Neural cell (in vitro differentiated cells): ENCODE results near the gene PSRC1. TPM values are rescaled to one million over a fixed set of nuclear protein-coding genes. Genes with fewer than 3 reads are reported as not detected.

Experiments
- H2AFZ ChIP-seq: fragments of 200-600, 300-800 bp; sonication (generic), shearing (Covaris generic); 2 replicates; pipeline ENCODE4 v1.6.0; 2014; ENCODE audit warnings: low read depth, mild to moderate bottlenecking, antibody characterized with exemption, low read length, moderate library complexity
- H3F3A ChIP-seq: fragments of 200-600 bp; shearing (Covaris generic); 2 replicates; pipeline ENCODE4 v1.6.1; 2016; ENCODE audit warnings: mild to moderate bottlenecking, moderate library complexity, mixed read lengths, antibody characterized with exemption, low read length; ENCODE audit not compliant: insufficient read depth, poor library complexity, severe bottlenecking
- H3K27ac ChIP-seq: fragments of 200-600, 300-800 bp; sonication (generic), shearing (Covaris generic); 2 replicates; pipeline ENCODE4 v1.5.1; 2014; ENCODE audit warnings: mild to moderate bottlenecking, low read length, moderate library complexity
- H3K27me3 ChIP-seq: fragments of 300-800, 200-600 bp; sonication (generic), shearing (Covaris generic); 2 replicates; pipeline ENCODE4 v1.6.0; 2014; ENCODE audit warnings: mild to moderate bottlenecking, low read depth, low read length, moderate library complexity; ENCODE audit not compliant: insufficient read depth
- H3K36me3 ChIP-seq: fragments of 300-800, 200-600 bp; sonication (generic), shearing (Covaris generic); 2 replicates; pipeline ENCODE4 v1.5.1; 2014; ENCODE audit warnings: mild to moderate bottlenecking, antibody characterized with exemption, low read length, moderate library complexity; ENCODE audit not compliant: insufficient read depth
- H3K4me2 ChIP-seq: fragments of 300-800, 200-600 bp; sonication (generic), shearing (Covaris generic); 2 replicates; pipeline ENCODE4 v1.6.0; 2014; ENCODE audit warnings: mild to moderate bottlenecking, low read length
- H3K4me3 ChIP-seq: fragments of 300-800, 200-600 bp; sonication (generic), shearing (Covaris generic); 2 replicates; pipeline ENCODE4 v1.5.1; 2014; ENCODE audit warnings: mild to moderate bottlenecking, low read length, moderate library complexity
- H3K79me2 ChIP-seq: fragments of 200-600 bp; shearing (Covaris generic); replicated peaks from 2 replicates; pipeline ENCODE4 v1.6.0; 2014; ENCODE audit warnings: mild to moderate bottlenecking, low read length, moderate library complexity; ENCODE audit not compliant: insufficient read depth
- H3K9ac ChIP-seq: fragments of 300-800, 200-600 bp; sonication (generic), shearing (Covaris generic); 2 replicates; pipeline ENCODE4 v1.6.1; 2016; ENCODE audit warnings: mild to moderate bottlenecking, low read length, mixed read lengths
- H3K9me2 ChIP-seq: fragments of 200-600 bp; shearing (Covaris generic); 2 replicates; pipeline ENCODE4 v1.6.1; 2016; ENCODE audit warnings: mild to moderate bottlenecking, low read length, mixed read lengths; ENCODE audit not compliant: insufficient read depth
- H3K9me3 ChIP-seq: fragments of 200-600, 300-800 bp; sonication (generic), shearing (Covaris generic); 2 replicates; pipeline ENCODE4 v1.6.1; 2016; ENCODE audit warnings: mild to moderate bottlenecking, mixed run types, low read length, moderate library complexity, mixed read lengths
- H4K20me1 ChIP-seq: fragments of 200-600 bp; shearing (Covaris generic); 2 replicates; pipeline ENCODE4 v1.6.1; 2016; ENCODE audit warnings: mild to moderate bottlenecking, mixed run types; ENCODE audit not compliant: insufficient read depth
- EP300 ChIP-seq: fragments of 450-650 bp; conservative IDR thresholded peaks from 2 replicates; pipeline ENCODE4 v1.6.1; 2014; ENCODE audit warnings: antibody characterized with exemption, mild to moderate bottlenecking, moderate library complexity; ENCODE audit not compliant: poor library complexity, severe bottlenecking
- EZH2 ChIP-seq: fragments of 200-600, 300-800 bp; shearing (Covaris generic), sonication (generic); IDR thresholded peaks from 2 replicates; pipeline ENCODE4 v1.6.1; 2014; ENCODE audit warnings: antibody characterized with exemption, low read length, borderline replicate concordance, mild to moderate bottlenecking; ENCODE audit not compliant: insufficient read depth, poor library complexity, severe bottlenecking
- MXI1 ChIP-seq: fragments of 450-650 bp; conservative IDR thresholded peaks from 2 replicates; pipeline ENCODE4 v1.6.1; 2014; ENCODE audit warnings: antibody characterized with exemption, mild to moderate bottlenecking; ENCODE audit not compliant: poor library complexity, severe bottlenecking
- POLR2AphosphoS5 ChIP-seq: IDR thresholded peaks from 2 replicates; pipeline ENCODE4 v1.6.1; 2012
- RAD21 ChIP-seq: fragments of 450-650 bp; conservative IDR thresholded peaks from 2 replicates; pipeline ENCODE4 v1.6.1; 2014; ENCODE audit warnings: antibody characterized with exemption, mild to moderate bottlenecking, moderate library complexity
- SMC3 ChIP-seq: fragments of 450-650 bp; conservative IDR thresholded peaks from 2 replicates; pipeline ENCODE4 v1.6.1; 2014; ENCODE audit warnings: antibody characterized with exemption, mild to moderate bottlenecking, moderate library complexity; ENCODE audit not compliant: poor library complexity
- TAF1 ChIP-seq: IDR thresholded peaks from 2 replicates; pipeline ENCODE4 v1.6.1; 2012; ENCODE audit warnings: low read depth
- polyA plus RNA-seq: library from polyadenylated mRNA; depleted of rRNA; stranded (reverse); fragments of >200 nt; gene quantifications from 2 replicates; pipeline ENCODE4 v1.2.3, GENCODE V29; 2014
- TF ChIP-seq, protein P1 (sequence below): fragments of 450-650 bp; IDR thresholded peaks from 2 replicates; pipeline ENCODE4 v1.5.1; 2014; ENCODE audit warnings: antibody characterized with exemption, mild to moderate bottlenecking, moderate library complexity; ENCODE audit not compliant: poor library complexity, severe bottlenecking
- TF ChIP-seq, protein P2 (sequence below): IDR thresholded peaks from 2 replicates; pipeline ENCODE4 v1.6.1; 2012; ENCODE audit warnings: borderline replicate concordance

PSRC1 gene
- polyA plus RNA-seq, 1 donor from 2014 or later, result 5.4 TPM

DNA sequence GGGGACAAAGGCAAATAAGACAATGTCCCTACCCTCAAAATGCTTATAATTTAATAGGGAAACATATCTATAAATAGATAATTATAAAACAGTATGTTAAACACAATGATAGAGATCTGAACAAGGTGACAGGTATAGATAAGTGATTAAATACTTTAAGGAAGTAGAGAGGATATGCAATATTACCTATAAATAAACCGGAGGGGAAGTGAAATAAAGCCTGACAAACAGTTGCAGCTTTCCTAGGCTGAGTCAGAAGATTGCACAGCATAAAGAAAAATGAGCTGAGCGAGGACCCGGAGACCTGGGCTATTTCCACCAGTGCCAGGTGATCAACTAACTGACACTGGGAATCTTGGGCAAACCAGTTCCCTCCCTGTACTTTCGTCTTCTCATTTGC lies 11.5 kb upstream of the PSRC1 start:
- H3K27me3 ChIP-seq, result no peaks in the 10 kb centered on the region
- H2AFZ ChIP-seq, result no peak overlapping the region
- no peaks in the 10 kb centered on the region for H3K79me2 ChIP-seq
- no peak overlapping the region for H3K9ac ChIP-seq
- no peaks in the 10 kb centered on the region for H4K20me1 ChIP-seq
- H3K4me2 ChIP-seq, result no peak overlapping the region
- no peak for TF ChIP-seq SMC3
- no peak for TF ChIP-seq POLR2AphosphoS5
- TF ChIP-seq, protein P1, sequence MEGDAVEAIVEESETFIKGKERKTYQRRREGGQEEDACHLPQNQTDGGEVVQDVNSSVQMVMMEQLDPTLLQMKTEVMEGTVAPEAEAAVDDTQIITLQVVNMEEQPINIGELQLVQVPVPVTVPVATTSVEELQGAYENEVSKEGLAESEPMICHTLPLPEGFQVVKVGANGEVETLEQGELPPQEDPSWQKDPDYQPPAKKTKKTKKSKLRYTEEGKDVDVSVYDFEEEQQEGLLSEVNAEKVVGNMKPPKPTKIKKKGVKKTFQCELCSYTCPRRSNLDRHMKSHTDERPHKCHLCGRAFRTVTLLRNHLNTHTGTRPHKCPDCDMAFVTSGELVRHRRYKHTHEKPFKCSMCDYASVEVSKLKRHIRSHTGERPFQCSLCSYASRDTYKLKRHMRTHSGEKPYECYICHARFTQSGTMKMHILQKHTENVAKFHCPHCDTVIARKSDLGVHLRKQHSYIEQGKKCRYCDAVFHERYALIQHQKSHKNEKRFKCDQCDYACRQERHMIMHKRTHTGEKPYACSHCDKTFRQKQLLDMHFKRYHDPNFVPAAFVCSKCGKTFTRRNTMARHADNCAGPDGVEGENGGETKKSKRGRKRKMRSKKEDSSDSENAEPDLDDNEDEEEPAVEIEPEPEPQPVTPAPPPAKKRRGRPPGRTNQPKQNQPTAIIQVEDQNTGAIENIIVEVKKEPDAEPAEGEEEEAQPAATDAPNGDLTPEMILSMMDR, result no peak
- TF ChIP-seq EZH2, result no peak
- TF ChIP-seq MXI1, result no peak
- no peak for TF ChIP-seq RAD21
- TF ChIP-seq, protein P2, sequence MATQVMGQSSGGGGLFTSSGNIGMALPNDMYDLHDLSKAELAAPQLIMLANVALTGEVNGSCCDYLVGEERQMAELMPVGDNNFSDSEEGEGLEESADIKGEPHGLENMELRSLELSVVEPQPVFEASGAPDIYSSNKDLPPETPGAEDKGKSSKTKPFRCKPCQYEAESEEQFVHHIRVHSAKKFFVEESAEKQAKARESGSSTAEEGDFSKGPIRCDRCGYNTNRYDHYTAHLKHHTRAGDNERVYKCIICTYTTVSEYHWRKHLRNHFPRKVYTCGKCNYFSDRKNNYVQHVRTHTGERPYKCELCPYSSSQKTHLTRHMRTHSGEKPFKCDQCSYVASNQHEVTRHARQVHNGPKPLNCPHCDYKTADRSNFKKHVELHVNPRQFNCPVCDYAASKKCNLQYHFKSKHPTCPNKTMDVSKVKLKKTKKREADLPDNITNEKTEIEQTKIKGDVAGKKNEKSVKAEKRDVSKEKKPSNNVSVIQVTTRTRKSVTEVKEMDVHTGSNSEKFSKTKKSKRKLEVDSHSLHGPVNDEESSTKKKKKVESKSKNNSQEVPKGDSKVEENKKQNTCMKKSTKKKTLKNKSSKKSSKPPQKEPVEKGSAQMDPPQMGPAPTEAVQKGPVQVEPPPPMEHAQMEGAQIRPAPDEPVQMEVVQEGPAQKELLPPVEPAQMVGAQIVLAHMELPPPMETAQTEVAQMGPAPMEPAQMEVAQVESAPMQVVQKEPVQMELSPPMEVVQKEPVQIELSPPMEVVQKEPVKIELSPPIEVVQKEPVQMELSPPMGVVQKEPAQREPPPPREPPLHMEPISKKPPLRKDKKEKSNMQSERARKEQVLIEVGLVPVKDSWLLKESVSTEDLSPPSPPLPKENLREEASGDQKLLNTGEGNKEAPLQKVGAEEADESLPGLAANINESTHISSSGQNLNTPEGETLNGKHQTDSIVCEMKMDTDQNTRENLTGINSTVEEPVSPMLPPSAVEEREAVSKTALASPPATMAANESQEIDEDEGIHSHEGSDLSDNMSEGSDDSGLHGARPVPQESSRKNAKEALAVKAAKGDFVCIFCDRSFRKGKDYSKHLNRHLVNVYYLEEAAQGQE, result no peak
- no peak for TF ChIP-seq TAF1
- no peak for TF ChIP-seq EP300
- no peak overlapping the region for H3K4me3 ChIP-seq
- H3F3A ChIP-seq, result no peaks in the 10 kb centered on the region
- H3K9me3 ChIP-seq, result no peaks in the 10 kb centered on the region
- no peaks in the 10 kb centered on the region for H3K9me2 ChIP-seq
- no peak overlapping the region for H3K27ac ChIP-seq
- H3K36me3 ChIP-seq, result no peaks in the 10 kb centered on the region

DNA sequence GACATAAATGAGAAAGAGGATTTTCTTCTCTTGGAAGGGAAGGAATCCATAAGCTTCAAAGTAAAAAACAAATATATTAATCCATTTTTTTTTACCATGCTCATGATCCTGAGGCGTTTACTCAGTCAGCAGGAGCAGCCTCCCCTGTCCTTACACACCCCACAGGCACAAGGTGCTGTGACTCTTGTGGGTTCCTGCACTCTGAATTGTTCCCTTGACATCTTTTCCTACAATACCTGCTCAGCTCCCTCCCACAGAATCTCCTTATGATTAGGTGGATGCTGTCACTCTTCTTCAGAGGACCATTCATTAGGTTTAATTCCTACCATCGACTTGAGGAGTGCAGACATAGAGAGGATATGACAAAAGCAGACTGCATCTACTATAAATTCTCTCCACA lies 10.1 kb upstream of the PSRC1 start:
- Histone ChIP-seq H3K9me2 (no peaks in the 10 kb centered on the region), H3K4me3 (no peak overlapping the region), H3K27ac (no peak overlapping the region), H3K27me3 (no peaks in the 10 kb centered on the region), H3K79me2 (no peaks in the 10 kb centered on the region), H3K9ac (no peak overlapping the region), H2AFZ (no peak overlapping the region), H3K4me2 (no peak overlapping the region), H3F3A (no peaks in the 10 kb centered on the region), H4K20me1 (no peaks in the 10 kb centered on the region), H3K9me3 (no peaks in the 10 kb centered on the region), H3K36me3 (no peaks in the 10 kb centered on the region)
- no peak for TF ChIP-seq EZH2
- no peak for TF ChIP-seq MXI1
- TF ChIP-seq, protein P1, result no peak
- no peak for TF ChIP-seq RAD21
- no peak for TF ChIP-seq EP300
- TF ChIP-seq POLR2AphosphoS5, result no peak
- TF ChIP-seq SMC3, result no peak
- TF ChIP-seq TAF1, result no peak
- TF ChIP-seq, protein P2, result no peak
